Measurements from ENCODE around the gene IKZF2.
"Not testable (repeated sequence)": the region's sequence is repeated elsewhere in the genome, so short reads cannot be mapped to it uniquely, and the experiment has no call there.

Gene IKZF2

DNA sequence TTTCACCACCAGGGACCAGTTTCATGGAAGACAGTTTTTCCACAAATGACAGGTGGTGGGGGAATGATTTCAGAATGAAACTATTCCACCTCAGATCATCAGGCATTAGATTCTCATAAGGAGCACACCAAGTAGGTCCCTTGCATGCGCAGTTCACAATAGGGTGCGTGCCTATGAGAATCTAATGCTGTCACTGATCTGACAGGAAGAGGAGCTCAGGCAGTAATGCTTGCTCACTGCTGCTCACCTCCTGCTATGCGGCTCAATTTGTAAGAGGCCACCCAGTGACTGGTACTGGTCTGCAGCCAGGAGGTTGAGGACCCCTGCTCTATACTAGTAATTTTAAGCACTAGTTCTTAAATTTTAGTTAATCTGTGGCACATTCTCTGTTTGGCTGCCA lies 107.8 kb downstream of the IKZF2 start:
- no peak for DNase-seq (ENCODE audit: low read depth, low spot score)

- DNase-seq (ENCODE audit: low read depth, low spot score), result no peak
These were observed 109.2 kb downstream of the IKZF2 start for GRCh38 chr2:213042262-213042661.

- no peak for DNase-seq (ENCODE audit: low read depth, low spot score)
These were observed 114.6 kb downstream of the IKZF2 start for GRCh38 chr2:213036836-213037235.

GRCh38 chr2:213034585-213034984 lies 116.8 kb downstream of the IKZF2 start:
- DNase-seq (ENCODE audit: low read depth, low spot score), result no peak

- DNase-seq (ENCODE audit: low read depth, low spot score), result no peak
These were observed 118.8 kb downstream of the IKZF2 start for GRCh38 chr2:213032607-213033006.

DNA sequence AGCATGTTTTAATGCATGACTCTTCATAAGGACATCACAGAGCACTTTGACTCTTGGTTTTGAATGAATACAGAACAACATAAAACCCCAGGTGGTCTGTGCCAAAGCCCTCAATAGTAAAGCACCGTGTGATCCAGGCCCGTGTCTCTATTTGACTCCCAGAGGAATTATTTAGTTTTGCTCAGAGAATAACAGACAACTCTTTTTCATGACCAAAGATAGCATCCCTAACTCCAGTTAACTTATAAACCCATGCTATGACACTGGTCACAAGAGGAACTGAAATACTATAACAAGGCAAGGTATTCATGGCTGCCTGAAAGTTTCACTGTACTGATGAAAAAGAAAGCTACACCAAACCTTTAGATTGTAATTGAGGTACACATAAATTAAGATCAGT lies 128.4 kb downstream of the IKZF2 start:
- DNase-seq (ENCODE audit: low read depth, low spot score), result no peak

DNA sequence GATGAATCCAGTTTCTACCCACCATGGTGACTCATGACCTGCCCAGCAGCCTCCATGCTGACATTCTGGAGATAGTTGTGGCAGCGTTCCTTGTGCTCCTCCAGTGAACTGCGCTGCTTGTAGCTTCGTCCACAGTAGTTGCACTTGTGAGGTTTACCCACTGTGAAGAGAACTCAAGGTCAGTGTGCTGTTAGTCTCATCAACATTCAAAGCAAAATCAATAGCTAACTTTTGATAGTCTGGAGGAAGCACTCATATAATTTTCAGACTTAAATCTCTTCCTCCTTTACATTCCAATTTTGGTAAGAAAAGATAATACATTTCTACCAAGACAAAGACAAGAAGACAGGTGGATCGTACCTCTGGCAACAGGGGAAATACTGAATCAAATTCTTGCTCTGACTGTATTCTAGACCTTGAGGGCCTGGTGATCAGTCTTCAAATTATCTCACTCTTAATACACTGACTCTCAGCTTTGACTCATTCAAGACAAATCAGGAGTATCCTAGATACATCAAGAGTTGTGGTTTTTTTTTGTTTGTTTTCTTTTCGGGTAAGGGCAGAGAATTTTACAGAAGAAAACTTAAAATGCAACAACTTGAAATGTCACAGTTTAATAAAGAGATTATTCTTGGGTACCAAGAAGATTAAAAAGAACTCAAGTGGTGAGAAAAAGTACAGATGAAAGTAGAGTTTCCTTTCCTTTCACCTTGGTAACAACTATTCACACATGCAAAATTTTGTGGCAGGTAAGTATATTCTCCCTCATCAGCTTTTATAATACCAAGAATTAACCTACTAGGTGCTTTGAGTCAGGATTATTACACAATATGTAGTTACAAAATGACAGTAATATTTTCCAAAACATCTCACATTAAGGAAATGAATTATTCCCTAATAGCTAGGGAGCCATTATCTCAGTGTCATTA lies 129.2 kb downstream of the IKZF2 start:
- DNase-seq (ENCODE audit: low read depth, low spot score), result no peak

DNA sequence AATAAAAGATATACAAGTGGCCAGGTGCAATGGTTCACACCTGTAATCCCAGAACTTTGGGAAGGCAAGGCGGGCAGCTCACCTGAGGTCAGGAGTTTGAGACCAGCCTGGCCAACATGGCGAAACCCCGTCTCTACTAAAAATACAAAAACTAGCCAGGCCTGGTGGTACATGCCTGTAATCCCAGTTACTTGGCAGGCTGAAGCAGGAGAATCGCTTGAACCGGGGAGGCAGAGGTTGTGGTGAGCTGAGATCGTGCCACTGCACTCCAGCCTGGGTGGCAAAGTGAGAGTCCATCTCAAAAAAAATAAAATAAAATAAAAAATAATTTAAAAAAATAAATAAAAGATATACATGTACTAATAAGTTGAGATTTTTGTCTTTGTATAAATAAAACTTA lies 130.5 kb downstream of the IKZF2 start:
- not testable (repeated sequence) for DNase-seq (ENCODE audit: low read depth, low spot score)

- DNase-seq (ENCODE audit: low read depth, low spot score), result no peak
These were observed 131.1 kb downstream of the IKZF2 start for GRCh38 chr2:213020268-213020667.

DNA sequence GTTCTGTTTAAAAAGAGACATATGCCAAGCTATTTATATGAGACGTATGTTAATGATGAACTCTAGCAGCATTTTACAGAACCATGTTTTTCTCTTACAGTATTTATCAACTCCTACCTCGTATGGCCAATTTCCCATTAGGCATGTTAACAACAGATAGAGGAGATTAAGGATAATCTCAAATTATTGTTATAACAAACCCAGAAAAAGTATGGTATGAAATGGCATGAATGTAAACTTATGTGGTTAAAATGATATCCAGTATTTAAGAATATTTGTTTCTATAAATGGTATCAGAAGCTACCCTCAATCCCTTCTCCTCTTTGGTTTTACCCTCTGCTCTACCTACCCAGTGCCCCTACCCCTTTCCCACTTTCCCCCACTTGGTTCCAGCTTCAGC lies 132.0 kb downstream of the IKZF2 start:
- DNase-seq (ENCODE audit: low read depth, low spot score), result no peak

- no peak for DNase-seq (ENCODE audit: low read depth, low spot score)
These were observed 133.0 kb downstream of the IKZF2 start for GRCh38 chr2:213018340-213018901.

DNA sequence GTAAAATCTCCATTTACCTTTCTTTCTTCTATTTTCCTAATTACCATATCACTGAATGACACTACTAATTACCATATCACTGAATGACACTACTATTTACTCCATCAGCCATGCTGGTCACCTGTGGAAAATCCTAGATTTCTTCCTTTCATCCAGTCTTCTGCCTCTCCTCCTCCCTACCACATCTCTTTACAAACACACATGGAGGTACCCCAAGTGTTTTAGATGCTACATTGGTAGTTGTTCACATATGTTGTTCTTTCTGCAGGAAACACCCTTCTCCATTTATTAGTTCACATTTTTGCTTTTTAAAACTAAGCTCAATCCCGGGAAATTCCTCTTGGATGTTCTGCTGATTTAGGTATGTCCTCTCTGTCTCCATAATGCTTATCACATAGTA lies 134.0 kb downstream of the IKZF2 start:
- no peak for DNase-seq (ENCODE audit: low read depth, low spot score)

DNA sequence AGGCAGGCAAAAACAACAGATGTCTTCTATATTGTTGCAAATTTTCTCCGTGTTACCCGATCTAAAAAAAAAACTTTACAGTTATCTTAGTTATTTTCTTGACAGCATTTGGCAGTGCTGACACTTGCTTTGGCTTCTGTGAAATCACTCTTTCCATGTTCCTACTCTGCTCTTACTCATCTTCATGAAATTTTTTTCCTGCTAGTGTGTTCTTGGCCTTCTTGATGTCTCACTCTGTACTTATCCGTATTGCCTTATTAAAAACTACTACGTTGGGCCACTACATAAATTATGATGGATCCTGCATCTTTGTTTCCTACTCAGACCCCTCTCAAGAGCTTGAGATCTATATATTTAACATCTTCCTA lies 134.4 kb downstream of the IKZF2 start:
- DNase-seq (ENCODE audit: low read depth, low spot score), result no peak

DNA sequence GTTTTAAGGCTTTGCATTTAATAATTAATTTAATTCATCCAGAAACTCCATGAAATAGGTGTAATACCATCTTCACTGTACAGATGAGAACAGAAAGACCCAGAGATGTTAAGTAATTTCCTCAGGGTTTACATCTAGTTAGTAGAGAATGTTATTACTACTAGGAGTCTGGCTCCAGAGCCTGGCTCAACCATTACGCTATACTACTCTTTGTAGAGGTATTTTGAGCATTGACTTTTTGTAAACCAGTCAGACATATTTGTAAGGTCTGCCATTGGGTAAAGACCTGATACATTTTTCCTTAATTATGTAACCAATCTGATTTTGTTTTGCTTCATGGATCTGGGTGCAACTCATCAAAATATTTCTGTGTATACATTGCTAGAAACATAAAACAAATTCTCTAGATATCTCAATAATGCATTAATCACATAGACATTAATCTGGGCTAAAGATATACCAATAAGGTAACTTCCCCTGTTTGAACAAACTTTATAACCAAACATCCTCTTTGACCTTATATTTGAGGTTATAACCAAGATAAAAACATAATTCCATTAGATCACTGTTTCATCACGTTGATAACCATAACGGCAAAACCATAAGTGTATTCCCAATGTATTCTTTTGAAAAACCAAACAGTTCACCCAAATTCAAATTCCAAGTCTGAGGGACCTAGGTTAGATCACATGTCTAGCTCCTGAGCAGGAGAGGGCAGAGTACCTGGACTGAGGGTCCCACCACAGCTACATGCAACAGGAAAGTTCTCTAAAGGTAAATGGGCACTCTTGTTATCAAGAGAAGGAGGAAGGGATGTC lies 135.0 kb downstream of the IKZF2 start:
- no peak for DNase-seq (ENCODE audit: low read depth, low spot score)

GRCh38 chr2:213015387-213016165 lies 135.8 kb downstream of the IKZF2 start:
- no peak for DNase-seq (ENCODE audit: low read depth, low spot score)

DNA sequence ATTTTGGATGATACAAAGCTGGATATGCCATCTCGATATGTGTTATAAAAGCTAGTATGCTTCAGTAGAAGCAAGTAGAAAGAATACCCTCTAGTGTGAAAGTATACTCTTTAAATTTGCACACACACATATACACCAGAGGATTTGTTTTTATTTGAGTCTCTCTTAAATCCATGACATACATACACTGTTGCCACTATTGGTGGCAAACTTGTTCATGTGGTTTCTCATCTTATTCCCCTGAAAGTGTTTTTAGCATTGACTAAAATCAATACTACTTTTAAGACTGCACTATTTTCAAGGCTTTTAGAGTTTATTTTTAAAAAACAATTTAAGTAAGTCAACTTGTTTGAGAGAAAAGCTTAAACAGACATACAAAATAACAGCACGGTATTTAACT lies 137.4 kb downstream of the IKZF2 start:
- DNase-seq (ENCODE audit: low read depth, low spot score), result no peak

- DNase-seq (ENCODE audit: low read depth, low spot score), result no peak
These were observed 139.9 kb downstream of the IKZF2 start for GRCh38 chr2:213011505-213011904.

GRCh38 chr2:213010106-213010779 lies 141.2 kb downstream of the IKZF2 start:
- DNase-seq (ENCODE audit: low read depth, low spot score), result no peak

- DNase-seq (ENCODE audit: low read depth, low spot score), result no peak
These were observed 144.0 kb downstream of the IKZF2 start for GRCh38 chr2:213007290-213007838.

- no peak for DNase-seq (ENCODE audit: low read depth, low spot score)
These were observed 147.1 kb downstream of the IKZF2 start for GRCh38 chr2:213004197-213004821.

Data from iPS DF 19.7 (cell line).